IPS-NIHi7 (cell line): ENCODE data around the gene B3GNT7.
A peak's percentile ranks its signal among the peaks of the same experiment; 100 is the strongest.
"Not testable (repeated sequence)": the region's sequence is repeated elsewhere in the genome, so short reads cannot be mapped to it uniquely, and the experiment has no call there.

Experiments
- DNase-seq: peaks from one replicate; pipeline ENCODE4 v3.0.0; 2012; ENCODE audit warnings: mixed read lengths; ENCODE audit errors: extremely low spot score

B3GNT7 gene

GRCh38 chr2:231395188-231396057 is at the start of gene B3GNT7:
B3GNT7 (plus strand) TSS chr2:231395710; CDS start chr2:231395804, 94 bp downstream.
- peak; percentile 73 for DNase-seq

- peak; percentile 3 for DNase-seq
Observed at GRCh38 chr2:231347081-231347480, 48.4 kb upstream of the B3GNT7 start.

- peak; percentile 0 for DNase-seq
Observed at GRCh38 chr2:231347638-231348037, 47.9 kb upstream of the B3GNT7 start.

- DNase-seq, result peak; percentile 3
Observed at GRCh38 chr2:231348173-231348572, 47.3 kb upstream of the B3GNT7 start.

- DNase-seq, result peak; percentile 1
Observed at GRCh38 chr2:231348704-231349373, 46.7 kb upstream of the B3GNT7 start.

- DNase-seq, result not testable (repeated sequence)
Observed at GRCh38 chr2:231349374-231349735, 46.2 kb upstream of the B3GNT7 start.

GRCh38 chr2:231351648-231352047 is 43.9 kb upstream of the B3GNT7 start:
- peak; percentile 1 for DNase-seq

GRCh38 chr2:231353469-231353868 is 42.0 kb upstream of the B3GNT7 start:
- no peak for DNase-seq

GRCh38 chr2:231355508-231356465 is 39.7 kb upstream of the B3GNT7 start:
- DNase-seq, result no peak

GRCh38 chr2:231356466-231356844 is 39.1 kb upstream of the B3GNT7 start:
- no peak for DNase-seq

- DNase-seq, result no peak
Observed at GRCh38 chr2:231357048-231357447, 38.5 kb upstream of the B3GNT7 start.

GRCh38 chr2:231357931-231358330 is 37.6 kb upstream of the B3GNT7 start:
- no peak for DNase-seq

- no peak for DNase-seq
Observed at GRCh38 chr2:231359441-231359840, 36.1 kb upstream of the B3GNT7 start.

GRCh38 chr2:231359948-231360347 is 35.6 kb upstream of the B3GNT7 start:
- DNase-seq, result no peak

GRCh38 chr2:231360401-231360800 is 35.1 kb upstream of the B3GNT7 start:
- peak; percentile 55 for DNase-seq

GRCh38 chr2:231360881-231361371 is 34.6 kb upstream of the B3GNT7 start:
- DNase-seq, result no peak

GRCh38 chr2:231361701-231362554 is 33.6 kb upstream of the B3GNT7 start:
- DNase-seq, result no peak

- no peak for DNase-seq
Observed at GRCh38 chr2:231362555-231363184, 32.8 kb upstream of the B3GNT7 start.

GRCh38 chr2:231364061-231364460 is 31.4 kb upstream of the B3GNT7 start:
- DNase-seq, result no peak
